Activated CD4-positive, alpha-beta T cell treated with anti-CD3 and anti-CD28 coated beads for 36 hours (primary cell): ENCODE results near the gene SLC25A19. TPM values are rescaled to one million over a fixed set of nuclear protein-coding genes. Genes with fewer than 3 reads are reported as not detected.
"Not testable (repeated sequence)": the region's sequence is repeated elsewhere in the genome, so short reads cannot be mapped to it uniquely, and the experiment has no call there.

Experiments used
- ATAC-seq: fragments of 200-7000 bp; cut with Tn5 transposase; one replicate; pipeline ENCODE4 v1.10.0; 2021; ENCODE audit warnings: mild to moderate bottlenecking, moderate library complexity
- CTCF ChIA-PET: fragments of 350-600 bp; sonication (Branson Sonifier 250); formaldehyde crosslinking; loops from one replicate; lab custom pipeline; 2021; ENCODE audit warnings: antibody characterized with exemption; lab: Charles Lee
- POLR2A ChIA-PET: fragments of 350-600 bp; sonication (Branson Sonifier 250); formaldehyde crosslinking; loops from one replicate; lab custom pipeline; 2021; ENCODE audit warnings: antibody characterized with exemption, inconsistent platforms; lab: Charles Lee
- DNase-seq: peaks from one replicate; pipeline ENCODE4 v3.0.0-alpha.2; 2020
- H3K27ac Mint-ChIP-seq: one replicate; pipeline ENCODE4 v1.8.0; 2021; ENCODE audit warnings: mixed read lengths
- H3K27me3 Mint-ChIP-seq: one replicate; pipeline ENCODE4 v1.8.0; 2021; ENCODE audit warnings: mixed read lengths
- H3K36me3 Mint-ChIP-seq: one replicate; pipeline ENCODE4 v1.8.0; 2021; ENCODE audit warnings: low read depth, mixed read lengths
- H3K4me1 Mint-ChIP-seq: one replicate; pipeline ENCODE4 v1.8.0; 2021; ENCODE audit warnings: mixed read lengths
- H3K4me3 Mint-ChIP-seq: one replicate; pipeline ENCODE4 v1.8.0; 2021; ENCODE audit warnings: mild to moderate bottlenecking, moderate library complexity, mixed read lengths
- H3K9me3 Mint-ChIP-seq: one replicate; pipeline ENCODE4 v1.8.0; 2021; ENCODE audit warnings: low read depth, mixed read lengths
- intact Hi-C, 2 experiments: fragments of 100-400 bp; cut with DNase I in 1 of 2; cut with micrococcal nuclease in 1 of 2; formaldehyde crosslinking; loops; one replicate each; pipeline versions ENCODE4 v1.14.2 to v1.15.1; 2022 to 2024; cut with DNase I, micrococcal nuclease
- total RNA-seq, 2 experiments: library from RNA; stranded (reverse); gene quantifications; one replicate each; pipeline ENCODE4 v1.2.3, GENCODE V29; 2021

Gene SLC25A19
- total RNA-seq, 2 experiments from 2014 or later, result 67.8 to 79.7 TPM

DNA sequence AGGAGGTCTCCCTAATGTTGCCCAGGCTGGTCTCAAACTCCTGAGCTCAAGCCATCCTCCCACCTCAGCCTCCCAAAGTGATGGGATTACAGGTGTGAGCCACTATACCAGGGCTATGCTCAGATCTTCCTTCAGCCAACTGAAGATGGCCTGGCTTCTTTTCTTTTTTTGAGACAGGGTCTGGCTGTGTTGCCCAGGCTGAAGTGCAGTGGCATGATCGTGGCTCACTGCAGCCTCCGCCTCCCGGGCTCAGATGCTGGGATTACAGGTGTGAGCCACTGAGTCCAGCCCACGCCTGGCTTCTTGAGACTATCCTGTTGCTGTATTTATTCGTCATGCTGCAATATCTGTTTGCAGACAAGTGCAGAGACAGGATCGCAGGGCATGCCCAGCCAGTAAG, 4.1 kb downstream of the SLC25A19 start:
- Mint-ChIP-seq H3K4me3 (no peak overlapping the region), H3K4me1 (peaks cover 17% of the 10 kb centered on the region), H3K27me3 (no peaks in the 10 kb centered on the region), H3K36me3 (peaks cover 46% of the 10 kb centered on the region), H3K27ac (no peak overlapping the region), H3K9me3 (no peaks in the 10 kb centered on the region)
- DNase-seq, result no peak
- ChIA-PET CTCF (interaction anchor here (1.2 to 1.8 kb wide), 3 partner anchors 10 to 171 kb away, joined by 4 to 9 read pairs (median 6); partner anchors contain the start of gene MIF4GD), POLR2A (no interaction called here)
- intact Hi-C loops, result loop anchor here in 1 of 2 experiments (5.0 kb wide), 1 partner anchor 37 kb away; no protein-coding TSS in a partner anchor
- ATAC-seq, result no peak

DNA sequence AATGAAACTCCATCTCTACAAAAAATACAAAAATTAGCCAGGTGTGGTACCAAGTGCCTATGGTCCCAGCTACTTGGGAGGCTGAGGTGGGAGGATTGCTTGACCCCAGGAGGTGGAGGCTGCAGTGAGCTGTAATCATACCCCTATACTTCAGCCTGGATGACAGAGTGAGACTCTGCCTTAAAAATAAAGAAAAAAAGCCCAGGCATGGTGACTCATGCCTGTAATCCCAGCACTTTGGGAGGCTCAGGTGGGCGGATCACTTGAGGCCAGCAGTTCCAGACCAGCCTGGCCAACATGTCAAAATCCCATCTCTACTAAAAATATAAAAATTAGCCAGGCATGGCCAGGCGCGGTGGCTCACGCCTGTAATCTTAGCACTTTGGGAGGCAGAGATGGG, 9.0 kb downstream of the SLC25A19 start:
- H3K9me3 Mint-ChIP-seq, DNase-seq, ATAC-seq, intact Hi-C loops, H3K27me3 Mint-ChIP-seq, POLR2A ChIA-PET, H3K4me3 Mint-ChIP-seq, H3K27ac Mint-ChIP-seq, H3K4me1 Mint-ChIP-seq: not testable (repeated sequence)
- CTCF ChIA-PET, result interaction anchor here (1.3 kb wide), 1 partner anchor 9 kb away, joined by 3 read pairs; the partner anchor contains the start of gene MIF4GD
- H3K36me3 Mint-ChIP-seq, result peaks cover 41% of the 10 kb centered on the region

DNA sequence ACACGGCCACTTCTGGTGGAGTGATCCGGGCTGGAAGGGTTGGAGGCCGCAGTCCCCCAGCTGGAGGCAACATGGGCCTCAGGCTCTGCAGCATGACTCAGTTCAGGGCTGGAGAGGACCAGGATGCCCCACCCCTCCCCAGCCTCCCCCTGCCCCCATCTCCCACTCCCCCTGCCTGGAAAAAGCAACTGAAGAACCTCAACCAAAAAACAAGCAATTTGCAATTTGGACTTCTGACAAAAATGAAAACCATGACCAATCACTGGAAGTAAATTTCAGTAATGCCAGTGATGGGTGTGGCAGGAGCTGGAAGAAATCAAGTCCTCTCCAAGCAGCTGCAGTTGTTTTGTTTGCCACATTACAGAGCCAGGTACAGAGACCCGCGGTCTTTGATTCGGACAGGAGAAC, 11.6 kb downstream of the SLC25A19 start:
- H3K27ac Mint-ChIP-seq, result no peak overlapping the region
- POLR2A ChIA-PET, result no interaction called here
- intact Hi-C loops, result no loop called here
- DNase-seq, result no peak
- CTCF ChIA-PET, result interaction anchor here (1.0 to 1.3 kb wide), 2 partner anchors 11 to 134 kb away, joined by 3 to 8 read pairs; partner anchors contain the start of gene SLC25A19
- no peaks in the 10 kb centered on the region for H3K27me3 Mint-ChIP-seq
- H3K4me1 Mint-ChIP-seq, result peaks cover 4% of the 10 kb centered on the region
- no peak for ATAC-seq
- H3K9me3 Mint-ChIP-seq, result no peaks in the 10 kb centered on the region
- H3K4me3 Mint-ChIP-seq, result no peak overlapping the region
- peaks cover 44% of the 10 kb centered on the region for H3K36me3 Mint-ChIP-seq

DNA sequence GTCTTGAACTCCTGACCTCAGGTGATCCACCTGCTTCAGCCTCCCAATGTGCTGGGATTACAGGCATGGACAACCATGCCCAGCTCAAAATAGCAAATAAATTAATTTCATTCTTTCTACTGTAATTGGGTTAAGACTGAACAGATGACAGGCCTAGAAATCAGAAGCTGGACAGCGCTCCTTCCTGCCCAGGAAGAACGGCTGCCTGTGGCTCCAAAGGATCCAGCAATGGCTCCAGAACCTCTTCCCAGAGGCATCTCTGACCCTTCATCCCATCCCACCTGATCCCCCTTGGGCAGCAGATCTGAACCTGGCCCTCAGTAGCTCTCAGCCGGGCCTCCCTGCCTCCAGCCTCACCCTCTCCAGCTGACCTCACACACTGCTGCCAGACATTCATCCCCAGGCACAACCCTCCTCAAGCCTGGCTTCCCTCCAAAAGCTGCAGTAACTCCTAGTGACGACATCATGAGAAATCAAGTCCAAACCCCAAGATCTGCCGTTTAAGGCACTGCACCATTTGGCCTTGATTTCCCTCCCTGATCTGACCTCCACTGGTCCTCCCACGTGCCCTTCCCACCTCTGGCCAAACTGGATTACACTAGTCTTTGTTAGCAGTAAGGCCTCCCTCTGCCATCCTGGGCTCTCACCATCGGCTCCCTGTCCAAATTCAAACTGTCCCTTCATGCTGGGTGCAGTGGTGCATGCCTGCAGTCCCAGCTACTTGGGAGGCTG, 15.1 kb downstream of the SLC25A19 start:
- no peak for DNase-seq
- ChIA-PET CTCF (interaction anchor here (0.5 to 6.4 kb wide), 7 partner anchors 11 to 138 kb away, joined by 3 to 78 read pairs (median 3); partner anchors contain the start of genes GGA3 and MRPS7), POLR2A (interaction anchor here (0.5 to 0.6 kb wide), 3 partner anchors 16 to 76 kb away, joined by 3 to 4 read pairs (median 3); no protein-coding TSS in a partner anchor)
- Mint-ChIP-seq H3K27me3 (no peaks in the 10 kb centered on the region), H3K36me3 (peaks cover 43% of the 10 kb centered on the region), H3K4me3 (no peak overlapping the region), H3K4me1 (peaks cover 16% of the 10 kb centered on the region), H3K9me3 (no peaks in the 10 kb centered on the region), H3K27ac (no peak overlapping the region)
- no peak for ATAC-seq
- intact Hi-C loops, result loop anchor here in 1 of 2 experiments (5.0 kb wide), 1 partner anchor 37 kb away; no protein-coding TSS in a partner anchor

DNA sequence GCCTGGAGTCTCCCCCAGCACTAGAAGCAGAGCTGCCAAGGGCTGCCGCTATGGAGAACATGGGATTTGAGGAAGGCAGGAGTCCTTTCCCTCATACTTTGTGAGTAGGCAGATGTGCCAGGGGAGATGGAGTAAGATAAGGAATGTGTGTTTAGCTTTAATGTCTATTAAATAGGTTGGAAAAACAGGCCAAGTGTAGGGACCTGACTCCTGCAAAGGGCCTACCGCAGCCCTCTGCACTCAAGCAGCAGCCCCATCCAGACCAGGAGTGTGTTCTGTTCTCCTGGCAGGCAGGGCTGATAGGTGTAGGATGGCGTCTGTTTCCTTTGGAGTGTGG, 16.4 kb downstream of the SLC25A19 start:
- H3K27ac Mint-ChIP-seq, result peak overlapping the region; percentile 31
- H3K27me3 Mint-ChIP-seq, result no peaks in the 10 kb centered on the region
- CTCF ChIA-PET, result interaction anchor here (1.0 to 6.4 kb wide), 9 partner anchors 9 to 140 kb away, joined by 3 to 78 read pairs (median 9); partner anchors contain the start of genes GGA3, MRPS7 and SLC25A19
- POLR2A ChIA-PET, result interaction anchor here (0.5 to 3.6 kb wide), 5 partner anchors 8 to 196 kb away, joined by 3 to 57 read pairs (median 10); partner anchors contain the start of genes GGA3, MRPS7 and SLC25A19
- DNase-seq, result no peak
- peak overlapping the region; percentile 80 for H3K4me3 Mint-ChIP-seq
- no peak for ATAC-seq
- H3K4me1 Mint-ChIP-seq, result peaks cover 21% of the 10 kb centered on the region
- H3K36me3 Mint-ChIP-seq, result peaks cover 35% of the 10 kb centered on the region
- H3K9me3 Mint-ChIP-seq, result no peaks in the 10 kb centered on the region
- intact Hi-C loops, result loop anchor here in 1 of 2 experiments (5.0 kb wide), 1 partner anchor 36 kb away; no protein-coding TSS in a partner anchor

DNA sequence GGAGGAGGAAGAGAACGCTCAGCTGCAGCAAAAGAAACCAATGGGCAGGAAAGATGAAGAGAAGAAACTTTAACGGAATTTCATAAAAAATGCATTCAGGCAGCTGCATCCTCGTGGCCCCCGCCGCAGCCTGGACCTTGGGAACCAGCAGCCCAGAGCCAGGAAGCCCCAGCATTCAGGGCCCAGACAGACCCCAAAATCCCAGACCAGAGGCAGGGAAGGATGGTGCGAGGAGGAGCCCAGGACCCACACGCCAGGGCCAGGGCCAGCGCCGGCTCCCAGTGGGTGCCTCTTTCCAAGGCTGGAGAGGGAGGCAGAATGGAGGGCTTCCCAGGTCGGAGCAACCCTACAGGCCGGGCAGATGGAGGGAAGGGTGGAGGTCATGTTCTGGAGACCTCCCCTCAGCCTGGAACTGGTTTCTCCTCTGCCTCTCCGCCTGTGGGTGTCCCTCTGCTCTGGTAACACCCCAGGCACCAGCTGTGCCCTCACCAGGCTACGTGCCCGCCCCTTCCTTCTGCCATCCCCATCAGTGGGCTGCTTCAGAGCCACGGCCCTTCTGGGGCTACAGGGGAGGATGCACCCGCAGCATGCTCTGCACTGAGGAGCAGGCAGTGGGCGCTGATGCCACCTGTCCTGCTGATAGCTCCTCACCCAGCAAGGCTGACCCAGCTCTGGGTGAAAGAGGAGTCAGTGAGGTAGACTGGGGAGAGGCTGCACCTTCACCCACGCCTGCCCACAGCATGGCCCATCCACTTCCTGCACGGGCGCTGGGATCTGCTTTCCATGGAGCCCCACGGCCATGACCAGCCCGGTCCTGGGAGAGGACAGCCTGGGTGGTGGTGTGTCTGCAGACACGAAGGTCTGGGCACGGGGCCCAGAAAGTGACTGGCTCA, 17.0 kb downstream of the SLC25A19 start:
- peaks cover 33% of the 10 kb centered on the region for H3K36me3 Mint-ChIP-seq
- H3K9me3 Mint-ChIP-seq, result no peaks in the 10 kb centered on the region
- ATAC-seq (peak; percentile 2), DNase-seq (peak; percentile 44)
- intact Hi-C loops, result loop anchor here (1.0 to 5.0 kb wide), 12 partner anchors 11 to 399 kb away; partner anchors contain the start of genes GRB2 (in 2 of the 2), SLC25A19 (in 2 of the 2), GGA3 (in 1 of the 2) and MRPS7 (in 1 of the 2)
- no peaks in the 10 kb centered on the region for H3K27me3 Mint-ChIP-seq
- peak overlapping the region; percentile 80 for H3K4me3 Mint-ChIP-seq
- peak overlapping the region; percentile 81 for H3K27ac Mint-ChIP-seq
- POLR2A ChIA-PET, result interaction anchor here (0.5 to 3.6 kb wide), 7 partner anchors 7 to 195 kb away, joined by 3 to 57 read pairs (median 8); partner anchors contain the start of genes GGA3, MRPS7 and SLC25A19
- H3K4me1 Mint-ChIP-seq, result peaks cover 21% of the 10 kb centered on the region
- CTCF ChIA-PET, result interaction anchor here (0.6 to 6.4 kb wide), 14 partner anchors 9 to 158 kb away, joined by 3 to 78 read pairs (median 8); partner anchors contain the start of genes GGA3, MRPS7 and SLC25A19

DNA sequence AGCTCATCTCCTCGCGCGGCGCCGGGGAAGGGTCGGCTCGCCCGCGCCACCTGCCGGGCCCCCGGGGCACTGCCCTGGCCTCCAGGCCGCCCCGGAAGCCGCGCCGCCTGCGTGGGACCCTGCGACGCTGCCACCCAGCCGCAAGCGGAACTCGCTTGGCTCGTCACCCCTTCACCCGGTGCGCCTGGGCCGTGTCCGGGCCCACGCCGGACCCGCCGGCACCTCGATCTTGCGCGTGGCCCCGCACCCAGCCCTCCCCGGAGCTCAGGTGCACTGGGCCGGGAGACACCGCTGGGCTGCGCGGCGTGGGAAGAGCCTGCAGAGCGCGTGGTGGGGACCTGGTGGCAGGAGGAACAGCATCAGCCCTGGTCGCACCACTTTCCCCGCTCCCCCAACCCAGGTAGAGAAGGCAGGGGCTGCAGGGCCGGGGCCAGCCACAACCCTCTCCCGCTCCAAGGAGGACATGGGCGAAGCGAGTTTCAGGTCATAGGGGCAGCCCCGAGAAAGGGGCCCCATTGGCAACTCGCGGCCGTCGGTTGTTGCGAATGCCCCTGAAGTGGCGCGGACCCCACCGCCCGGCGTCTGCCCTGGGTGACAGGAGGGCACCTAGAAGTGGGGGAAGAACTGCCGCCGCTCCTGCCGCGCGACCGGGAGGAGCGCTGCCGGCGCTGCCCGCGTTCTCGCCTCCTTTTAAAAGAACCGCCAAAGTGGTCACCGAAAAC, 17.8 kb downstream of the SLC25A19 start:
- peak; percentile 93 for DNase-seq
- Mint-ChIP-seq H3K27me3 (no peaks in the 10 kb centered on the region), H3K9me3 (no peaks in the 10 kb centered on the region), H3K4me1 (peaks cover 21% of the 10 kb centered on the region), H3K4me3 (peak overlapping the region; percentile 80), H3K36me3 (peaks cover 36% of the 10 kb centered on the region), H3K27ac (peak overlapping the region; percentile 81)
- POLR2A ChIA-PET, result interaction anchor here (0.6 to 3.6 kb wide), 9 partner anchors 10 to 134 kb away, joined by 3 to 57 read pairs (median 8); partner anchors contain the start of genes GGA3, GRB2, JPT1 and MRPS7
- CTCF ChIA-PET, result interaction anchor here (0.5 to 6.4 kb wide), 28 partner anchors 10 to 391 kb away, joined by 3 to 78 read pairs (median 4); partner anchors contain the start of genes CDR2L, GGA3, MRPS7 and SLC25A19
- intact Hi-C loops, result loop anchor here (1.0 to 5.0 kb wide), 12 partner anchors 10 to 398 kb away; partner anchors contain the start of genes GRB2 (in 2 of the 2), SLC25A19 (in 2 of the 2), GGA3 (in 1 of the 2) and MRPS7 (in 1 of the 2)
- peak; percentile 79 for ATAC-seq

DNA sequence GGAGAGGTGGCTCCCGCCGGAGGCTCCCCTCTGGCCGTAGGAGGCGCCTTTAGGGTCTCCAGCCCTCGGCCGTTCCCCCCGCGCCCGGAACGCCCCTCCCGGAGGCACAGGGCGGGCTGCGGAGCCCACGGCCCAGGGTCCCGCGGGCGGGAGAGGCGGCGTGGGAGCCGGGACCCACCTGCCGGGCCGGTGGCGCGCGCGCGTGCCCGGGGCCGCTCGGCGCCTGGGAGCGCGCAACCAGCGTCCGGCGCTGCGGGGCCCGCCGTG, 18.3 kb downstream of the SLC25A19 start, which contains the start of gene MIF4GD:
Gene MIF4GD, minus strand, starts transcription at position 266 of the 267 bp plus-strand sequence. CDS start 1,036 bp downstream, outside the sequence.
- H3K27me3 Mint-ChIP-seq, result no peaks in the 10 kb centered on the region
- H3K9me3 Mint-ChIP-seq, result no peaks in the 10 kb centered on the region
- ChIA-PET POLR2A (interaction anchor here (0.6 to 3.6 kb wide), 8 partner anchors 9 to 135 kb away, joined by 3 to 57 read pairs (median 6); partner anchors contain the start of genes GGA3, GRB2, JPT1 and MRPS7), CTCF (interaction anchor here (0.5 to 6.4 kb wide), 25 partner anchors 10 to 391 kb away, joined by 3 to 78 read pairs (median 3); partner anchors contain the start of genes CDR2L, GGA3, MRPS7 and SLC25A19)
- peaks cover 21% of the 10 kb centered on the region for H3K4me1 Mint-ChIP-seq
- intact Hi-C loops, result loop anchor here (1.0 to 5.0 kb wide), 12 partner anchors 10 to 398 kb away; partner anchors contain the start of genes GGA3 (in 2 of the 2), GRB2 (in 2 of the 2), MRPS7 (in 2 of the 2) and SLC25A19 (in 2 of the 2)
- H3K4me3 Mint-ChIP-seq, result peak within 1 kb of the TSS; percentile 82
- ATAC-seq (peak; percentile 11), DNase-seq (no peak)
- peak within 1 kb of the TSS; percentile 81 for H3K27ac Mint-ChIP-seq
- H3K36me3 Mint-ChIP-seq, result peaks cover 41% of the 10 kb centered on the region

DNA sequence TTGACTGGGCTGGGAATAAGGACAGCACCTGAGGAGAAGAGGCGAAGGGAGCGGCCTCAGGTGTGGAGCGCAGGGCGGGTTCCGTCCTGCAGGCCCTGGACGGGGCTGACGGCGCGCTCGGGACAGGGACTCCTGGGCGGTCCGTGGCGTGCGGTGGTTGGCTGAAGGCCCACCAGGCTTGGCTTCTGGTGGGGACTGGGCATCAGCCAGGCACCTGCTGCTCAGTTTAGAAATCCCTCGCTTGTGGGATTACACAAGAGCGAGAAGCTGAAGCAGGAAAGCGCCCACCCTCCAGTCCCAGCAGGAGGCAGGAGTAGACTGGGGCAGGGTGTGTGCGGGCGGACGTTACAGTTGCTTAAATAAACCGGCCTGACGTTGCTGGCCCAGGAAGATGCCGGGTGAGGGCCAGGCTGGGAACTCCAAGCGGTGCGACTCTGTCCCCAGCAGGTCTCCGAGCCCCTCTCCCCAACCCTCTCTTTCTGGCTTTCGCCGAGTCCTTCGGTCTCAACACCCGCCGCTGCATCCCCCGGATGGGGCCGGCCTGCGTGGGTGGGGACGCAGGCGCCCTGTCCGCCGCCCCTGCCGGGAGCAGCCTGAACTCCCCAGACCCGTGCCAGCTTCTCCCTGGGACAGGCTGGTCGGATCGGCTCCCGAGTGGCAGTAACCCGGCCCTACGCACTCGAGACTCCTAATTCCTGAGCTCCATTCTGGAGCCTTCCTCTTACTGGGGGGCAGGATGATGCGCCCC, 18.8 kb downstream of the SLC25A19 start:
- DNase-seq, result peak; percentile 75
- H3K27ac Mint-ChIP-seq, result peak overlapping the region; percentile 75
- peak; percentile 46 for ATAC-seq
- H3K4me1 Mint-ChIP-seq, result peaks cover 21% of the 10 kb centered on the region
- CTCF ChIA-PET, result interaction anchor here (0.5 to 6.4 kb wide), 30 partner anchors 10 to 390 kb away, joined by 3 to 78 read pairs (median 3); partner anchors contain the start of genes CDR2L, GGA3, MRPS7 and SLC25A19
- POLR2A ChIA-PET, result interaction anchor here (0.6 to 3.6 kb wide), 8 partner anchors 9 to 135 kb away, joined by 3 to 57 read pairs (median 6); partner anchors contain the start of genes GGA3, GRB2, JPT1 and MRPS7
- peaks cover 43% of the 10 kb centered on the region for H3K36me3 Mint-ChIP-seq
- H3K9me3 Mint-ChIP-seq, result no peaks in the 10 kb centered on the region
- no peaks in the 10 kb centered on the region for H3K27me3 Mint-ChIP-seq
- H3K4me3 Mint-ChIP-seq, result peak overlapping the region; percentile 82
- intact Hi-C loops, result loop anchor here in 1 of 2 experiments (1.0 to 5.0 kb wide), 3 partner anchors 9 to 134 kb away; partner anchors contain the start of genes GGA3, GRB2 and MRPS7
